Measurements from ENCODE around the gene GLRX5.

The GLRX5 gene

GRCh38 chr14:95534299-95535225 is at the start of gene GLRX5:
Gene GLRX5 (plus strand): TSS chr14:95535050. CDS start chr14:95535090, 40 bp downstream.
- FAIRE-seq: peak; percentile 99

DNA sequence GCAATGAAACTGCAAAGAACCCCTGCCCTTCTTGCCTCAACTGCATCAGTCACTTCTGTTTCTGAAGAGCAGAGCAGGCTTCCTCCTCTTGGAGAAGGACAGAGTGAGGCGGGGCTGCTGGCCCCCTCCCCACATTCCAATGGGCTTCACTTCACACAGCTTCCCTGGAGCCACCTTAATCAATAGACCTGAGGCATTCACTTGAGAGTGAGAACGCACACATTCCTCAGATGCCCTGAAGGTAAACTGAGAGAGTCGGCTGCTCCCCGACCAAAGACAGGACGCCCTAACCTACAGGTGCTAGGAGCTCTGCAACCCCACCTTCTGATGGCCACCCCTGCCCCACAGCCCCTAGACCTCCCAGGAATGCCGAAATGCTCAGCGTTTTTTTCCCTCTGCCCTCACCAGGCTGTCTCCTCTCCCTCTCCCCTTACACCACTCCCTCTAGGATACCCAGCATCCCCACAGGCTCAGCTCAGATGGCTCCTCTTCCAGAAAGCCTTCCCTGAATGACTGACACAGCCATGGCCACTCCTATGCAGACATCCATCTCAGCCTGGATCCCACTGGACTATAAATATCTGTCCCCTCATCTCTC is 49.5 kb upstream of the GLRX5 start:
- no peak for FAIRE-seq

DNA sequence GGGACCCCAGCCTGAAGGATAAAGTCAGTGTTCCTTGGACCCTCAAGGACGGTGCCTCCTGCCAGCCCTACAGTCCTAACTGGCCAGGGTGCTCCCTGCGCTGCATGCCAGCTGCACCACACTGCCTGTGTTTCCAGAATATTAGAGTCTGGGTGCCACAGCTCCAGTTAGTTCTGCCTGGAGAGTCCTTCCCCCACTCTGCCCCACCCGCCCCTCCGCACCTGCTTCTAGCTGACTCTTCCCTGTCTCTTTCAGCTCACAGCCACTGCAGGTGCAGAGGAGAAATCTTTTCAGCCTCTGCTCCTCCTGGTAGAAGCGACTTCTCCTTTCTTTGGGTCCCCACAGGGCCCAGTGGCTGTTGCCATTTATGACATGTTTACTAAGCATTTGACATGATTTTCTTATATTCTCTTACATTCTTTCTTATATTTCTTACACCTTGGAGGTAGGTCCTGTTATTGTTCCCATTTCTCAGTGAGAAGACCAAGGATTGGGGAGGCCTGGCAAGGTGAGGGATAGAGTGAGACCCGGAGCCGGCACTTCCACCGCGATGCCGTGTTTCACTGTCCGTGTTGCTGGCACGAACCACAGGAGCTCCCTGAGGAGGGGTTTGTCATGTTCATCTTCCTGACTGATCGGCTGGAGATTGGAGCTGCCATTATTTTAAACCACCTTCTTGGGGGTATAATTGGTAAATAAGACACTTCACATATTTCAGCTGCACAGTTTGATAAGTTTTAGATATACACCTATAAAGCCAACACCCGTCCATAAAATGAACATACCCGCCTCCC is 47.8 kb upstream of the GLRX5 start:
- no peak for FAIRE-seq

- no peak for FAIRE-seq
Observed at GRCh38 chr14:95487669-95488084, 47.2 kb upstream of the GLRX5 start.

GRCh38 chr14:95488376-95489213 is 46.3 kb upstream of the GLRX5 start:
- FAIRE-seq: no peak

DNA sequence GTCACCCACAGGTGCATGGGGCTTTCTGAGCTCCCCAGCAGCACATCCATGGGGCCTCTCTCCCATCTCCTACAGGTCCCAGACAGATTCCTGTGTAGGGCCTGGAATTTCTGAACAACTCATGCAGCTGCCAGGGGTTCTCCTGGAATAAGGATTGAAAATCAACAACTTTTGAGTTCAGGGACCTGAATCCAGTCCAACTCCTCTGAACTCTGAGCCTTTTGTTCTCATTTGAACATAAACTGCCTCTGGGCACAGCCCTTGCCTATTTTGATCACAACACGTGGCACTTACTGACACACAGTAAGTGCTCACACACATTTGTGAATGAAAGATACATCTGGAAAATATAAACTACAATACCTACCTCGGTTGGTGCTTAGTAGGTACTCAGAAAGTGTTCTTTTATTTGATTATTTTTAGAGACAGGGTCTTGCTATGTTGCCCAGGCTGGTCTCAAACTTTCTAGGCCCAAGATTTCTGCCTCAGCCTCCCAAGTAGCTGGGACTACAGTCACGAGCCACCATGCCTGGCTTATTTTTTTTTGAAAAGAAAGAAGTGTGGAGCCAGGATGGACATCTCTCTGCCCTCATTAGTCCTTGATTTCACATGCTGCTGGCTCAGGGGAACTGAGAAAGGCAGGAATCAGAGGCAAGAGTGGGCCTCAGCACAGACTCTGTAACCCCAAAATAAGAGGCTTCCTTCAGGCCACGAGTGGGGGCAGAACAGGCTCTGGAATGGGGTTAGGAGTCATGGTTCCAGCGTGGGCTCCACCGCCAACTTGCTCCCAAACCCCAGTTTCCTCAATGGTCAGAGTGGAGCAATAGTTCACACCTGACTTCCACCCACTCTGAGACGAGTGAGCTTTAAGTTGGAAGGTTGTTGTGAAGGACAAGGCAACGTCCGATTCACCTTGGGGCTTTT is 45.4 kb upstream of the GLRX5 start:
- FAIRE-seq: no peak

GRCh38 chr14:95490138-95490509 is 44.7 kb upstream of the GLRX5 start:
- no peak for FAIRE-seq

DNA sequence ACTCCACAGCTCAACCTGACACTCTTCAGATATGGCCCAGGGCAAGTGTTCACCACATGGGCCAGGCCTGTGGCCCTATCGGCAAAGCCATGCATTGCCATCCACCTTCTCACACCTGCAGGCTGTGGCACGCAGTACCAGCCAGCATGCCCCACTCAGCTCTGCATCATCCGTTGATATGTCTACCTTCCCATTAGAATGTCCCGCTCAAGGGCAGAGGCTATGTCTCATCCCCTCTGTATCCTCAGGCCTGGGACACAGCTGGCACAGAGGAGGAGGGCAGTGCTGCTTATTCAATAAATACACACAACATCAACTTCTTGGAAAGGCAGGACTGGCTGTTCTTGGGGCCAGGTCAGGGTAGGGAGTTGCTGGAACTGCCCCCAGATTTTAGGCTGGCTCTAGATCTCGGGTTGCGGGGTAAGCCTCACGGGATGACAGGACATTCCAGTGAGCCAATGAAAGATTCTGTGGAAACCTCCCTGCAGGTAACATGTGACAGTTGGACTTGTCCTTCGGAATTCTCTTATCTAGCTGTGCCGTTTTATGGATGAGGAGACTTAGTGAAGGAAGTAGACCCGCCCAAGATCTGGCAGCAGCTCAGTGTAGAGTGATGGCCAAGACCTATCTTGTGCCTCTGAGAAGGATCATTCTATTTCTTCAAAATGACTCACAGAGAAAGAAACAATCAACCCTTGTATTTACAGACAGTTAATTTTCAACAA is 44.0 kb upstream of the GLRX5 start:
- no peak for FAIRE-seq

GRCh38 chr14:95491936-95492608 is 42.8 kb upstream of the GLRX5 start:
- FAIRE-seq: no peak

GRCh38 chr14:95493503-95493902 is 41.3 kb upstream of the GLRX5 start:
- no peak for FAIRE-seq

DNA sequence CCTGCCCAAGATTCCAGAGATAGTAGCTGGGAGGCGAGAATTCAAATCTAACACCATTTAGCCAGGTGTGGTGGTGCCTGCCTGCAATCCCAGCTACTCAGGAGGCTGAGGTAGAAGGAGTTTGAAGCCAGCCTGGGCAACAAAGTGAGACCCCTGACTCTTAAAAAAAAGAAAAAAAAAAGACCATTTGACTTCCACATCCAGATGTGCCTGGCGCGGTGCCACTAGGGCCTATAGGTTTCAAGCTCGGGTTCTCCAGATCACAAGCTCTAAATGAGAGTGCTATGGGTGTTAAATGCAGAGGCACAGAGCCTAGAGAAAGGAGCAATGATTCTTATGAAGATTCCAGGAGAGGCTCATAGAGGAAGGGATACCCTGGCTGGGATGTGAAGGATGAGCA is 40.9 kb upstream of the GLRX5 start:
- FAIRE-seq: no peak

- no peak for FAIRE-seq
Observed at GRCh38 chr14:95494456-95494855, 40.4 kb upstream of the GLRX5 start.

DNA sequence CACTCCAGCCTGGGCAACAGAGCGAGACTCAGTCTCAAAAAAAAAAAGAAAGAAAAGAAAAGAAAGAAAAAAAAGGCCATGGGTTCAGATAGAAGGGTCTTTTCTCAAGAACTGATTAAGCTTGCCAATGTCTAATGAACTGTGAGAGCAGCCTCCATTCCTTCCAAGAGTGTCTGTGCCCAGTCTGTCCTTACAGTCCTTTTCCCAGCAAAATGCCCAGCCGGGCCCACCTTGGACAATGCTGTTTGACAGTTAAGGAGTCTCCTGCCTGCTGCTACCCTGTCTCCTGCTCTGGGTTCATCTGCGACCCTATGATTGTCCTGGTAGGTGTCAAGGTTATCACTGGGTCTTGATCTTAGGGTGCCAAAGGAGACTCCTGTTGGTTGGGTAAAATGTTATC is 39.8 kb upstream of the GLRX5 start:
- FAIRE-seq: no peak

- FAIRE-seq: no peak
Observed at GRCh38 chr14:95495538-95496025, 39.3 kb upstream of the GLRX5 start.

GRCh38 chr14:95496111-95496681 is 38.7 kb upstream of the GLRX5 start:
- no peak for FAIRE-seq

GRCh38 chr14:95496690-95497259 is 38.1 kb upstream of the GLRX5 start:
- no peak for FAIRE-seq

DNA sequence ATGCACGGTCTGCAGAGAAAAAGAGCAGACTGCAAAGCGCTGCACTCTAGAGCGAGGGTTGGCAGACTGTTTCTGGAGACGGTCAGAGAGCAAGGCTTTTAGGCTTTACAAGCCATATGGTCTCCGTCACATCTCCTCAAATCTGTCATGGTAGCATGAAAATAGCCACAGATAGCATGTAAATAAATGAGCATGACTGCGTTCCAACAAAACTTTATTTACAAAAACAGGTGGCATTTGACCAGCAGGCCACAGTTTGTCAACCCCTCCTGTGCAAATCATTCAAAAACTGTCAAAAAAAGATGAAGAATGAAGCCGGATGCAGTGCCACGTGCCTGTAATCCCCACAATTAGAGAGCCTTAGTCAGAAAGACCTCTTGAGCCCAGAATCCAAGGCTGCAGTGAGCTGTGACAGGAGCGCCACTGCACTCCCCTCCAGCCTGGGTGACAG is 37.3 kb upstream of the GLRX5 start:
- no peak for FAIRE-seq

- FAIRE-seq: no peak
Observed at GRCh38 chr14:95498622-95499353, 36.1 kb upstream of the GLRX5 start.
